ENCODE measurements around the gene GOLGA6L10. TPM values are rescaled to one million over a fixed set of nuclear protein-coding genes. Genes with fewer than 3 reads are reported as not detected.

GOLGA6L10 gene
- total and polyA plus RNA-seq, 9 of the 15 experiments (the other 6 are each of a cell fraction or from before 2014, with no cell fraction given) = 0.32 to 7.1 (median 2.0) TPM

DNA sequence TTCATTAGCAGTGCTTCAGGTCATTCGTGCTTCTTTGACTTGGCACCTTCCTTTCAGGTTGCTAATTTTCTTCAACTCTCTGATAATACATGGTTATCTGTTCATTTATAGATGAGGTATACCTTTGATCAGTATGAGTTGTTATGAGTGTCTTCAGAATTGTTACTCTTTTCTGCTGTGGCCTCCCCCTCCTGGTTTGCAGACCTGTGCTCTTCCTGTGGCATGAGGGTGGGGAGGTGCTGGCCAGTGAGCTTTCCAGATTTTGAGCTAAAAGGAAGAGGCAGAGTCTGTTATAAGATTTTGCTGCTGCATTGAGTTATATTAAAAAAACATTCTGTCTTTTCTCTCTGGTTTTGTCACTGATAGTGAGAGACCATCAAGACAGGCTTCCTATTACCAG is 49.5 kb upstream of the GOLGA6L10 start:
- Histone ChIP-seq H3K9ac (ENCODE audit: insufficient read depth in 1 of 2, low read depth in 2 of 2, low read length in 2 of 2) (no peak overlapping the region; a peak in 1 of 4 replicates), H3K4me2 (ENCODE audit: insufficient read depth, low read length) (no peak overlapping the region), H3K4me3 (no peak overlapping the region), H3K27me3 (ENCODE audit: control insufficient read depth in 2 of 2, insufficient read depth in 2 of 2, low read length in 2 of 2) (no peaks in the 10 kb centered on the region), H3K27ac (ENCODE audit: extremely low read depth, low read depth, low read length) (peak overlapping the region; percentile 3; the same call in 1 of the 3 replicates), H4K20me1 (replicated peaks; ENCODE audit: control insufficient read depth, insufficient read depth, low read length) (no peaks in the 10 kb centered on the region), H3K9me1 (ENCODE audit: control insufficient read depth, insufficient read depth, low read length) (no peaks in the 10 kb centered on the region), H2AFZ (ENCODE audit: low read depth, low read length) (no peak overlapping the region), H3K36me3 (ENCODE audit: control insufficient read depth, insufficient read depth, low read length) (no peaks in the 10 kb centered on the region), H3K79me2 (ENCODE audit: control insufficient read depth, insufficient read depth, low read length) (peaks cover 41% of the 10 kb centered on the region), H3K4me1 (replicated peaks in 1 of 2; ENCODE audit: control insufficient read depth in 2 of 2, insufficient read depth in 2 of 2, low read length in 2 of 2) (peaks cover 0 to 5% of the 10 kb centered on the region in 2 experiments), H3K9me3 (replicated peaks; ENCODE audit: control insufficient read depth, insufficient read depth, low read depth, low read length) (no peaks in the 10 kb centered on the region)
- BruUV-seq (replicated peaks) = no TSS peak
- no peak for DNase-seq (ENCODE audit: extremely low read depth in 1 of 4, low spot score in 3 of 4)
- in situ Hi-C loops (cut with MboI) = loop anchor here (25.0 kb wide), 1 partner anchor 1939 kb away; no protein-coding TSS in a partner anchor
- FAIRE-seq = no peak
- ChIA-PET CTCF (ENCODE audit: low intra/inter-chr PET ratio) (no interaction called here), POLR2A (no interaction called here)
- TF ChIP-seq, protein P1, sequence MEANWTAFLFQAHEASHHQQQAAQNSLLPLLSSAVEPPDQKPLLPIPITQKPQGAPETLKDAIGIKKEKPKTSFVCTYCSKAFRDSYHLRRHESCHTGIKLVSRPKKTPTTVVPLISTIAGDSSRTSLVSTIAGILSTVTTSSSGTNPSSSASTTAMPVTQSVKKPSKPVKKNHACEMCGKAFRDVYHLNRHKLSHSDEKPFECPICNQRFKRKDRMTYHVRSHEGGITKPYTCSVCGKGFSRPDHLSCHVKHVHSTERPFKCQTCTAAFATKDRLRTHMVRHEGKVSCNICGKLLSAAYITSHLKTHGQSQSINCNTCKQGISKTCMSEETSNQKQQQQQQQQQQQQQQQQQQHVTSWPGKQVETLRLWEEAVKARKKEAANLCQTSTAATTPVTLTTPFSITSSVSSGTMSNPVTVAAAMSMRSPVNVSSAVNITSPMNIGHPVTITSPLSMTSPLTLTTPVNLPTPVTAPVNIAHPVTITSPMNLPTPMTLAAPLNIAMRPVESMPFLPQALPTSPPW (CRISPR knock-in tag; IDR thresholded peaks at IDR 0.05) = no peak
- TF ChIP-seq, protein P2, sequence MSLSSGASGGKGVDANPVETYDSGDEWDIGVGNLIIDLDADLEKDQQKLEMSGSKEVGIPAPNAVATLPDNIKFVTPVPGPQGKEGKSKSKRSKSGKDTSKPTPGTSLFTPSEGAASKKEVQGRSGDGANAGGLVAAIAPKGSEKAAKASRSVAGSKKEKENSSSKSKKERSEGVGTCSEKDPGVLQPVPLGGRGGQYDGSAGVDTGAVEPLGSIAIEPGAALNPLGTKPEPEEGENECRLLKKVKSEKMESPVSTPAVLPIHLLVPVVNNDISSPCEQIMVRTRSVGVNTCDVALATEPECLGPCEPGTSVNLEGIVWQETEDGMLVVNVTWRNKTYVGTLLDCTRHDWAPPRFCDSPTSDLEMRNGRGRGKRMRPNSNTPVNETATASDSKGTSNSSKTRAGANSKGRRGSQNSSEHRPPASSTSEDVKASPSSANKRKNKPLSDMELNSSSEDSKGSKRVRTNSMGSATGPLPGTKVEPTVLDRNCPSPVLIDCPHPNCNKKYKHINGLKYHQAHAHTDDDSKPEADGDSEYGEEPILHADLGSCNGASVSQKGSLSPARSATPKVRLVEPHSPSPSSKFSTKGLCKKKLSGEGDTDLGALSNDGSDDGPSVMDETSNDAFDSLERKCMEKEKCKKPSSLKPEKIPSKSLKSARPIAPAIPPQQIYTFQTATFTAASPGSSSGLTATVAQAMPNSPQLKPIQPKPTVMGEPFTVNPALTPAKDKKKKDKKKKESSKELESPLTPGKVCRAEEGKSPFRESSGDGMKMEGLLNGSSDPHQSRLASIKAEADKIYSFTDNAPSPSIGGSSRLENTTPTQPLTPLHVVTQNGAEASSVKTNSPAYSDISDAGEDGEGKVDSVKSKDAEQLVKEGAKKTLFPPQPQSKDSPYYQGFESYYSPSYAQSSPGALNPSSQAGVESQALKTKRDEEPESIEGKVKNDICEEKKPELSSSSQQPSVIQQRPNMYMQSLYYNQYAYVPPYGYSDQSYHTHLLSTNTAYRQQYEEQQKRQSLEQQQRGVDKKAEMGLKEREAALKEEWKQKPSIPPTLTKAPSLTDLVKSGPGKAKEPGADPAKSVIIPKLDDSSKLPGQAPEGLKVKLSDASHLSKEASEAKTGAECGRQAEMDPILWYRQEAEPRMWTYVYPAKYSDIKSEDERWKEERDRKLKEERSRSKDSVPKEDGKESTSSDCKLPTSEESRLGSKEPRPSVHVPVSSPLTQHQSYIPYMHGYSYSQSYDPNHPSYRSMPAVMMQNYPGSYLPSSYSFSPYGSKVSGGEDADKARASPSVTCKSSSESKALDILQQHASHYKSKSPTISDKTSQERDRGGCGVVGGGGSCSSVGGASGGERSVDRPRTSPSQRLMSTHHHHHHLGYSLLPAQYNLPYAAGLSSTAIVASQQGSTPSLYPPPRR (CRISPR knock-in tag; IDR thresholded peaks at IDR 0.05; ENCODE audit: borderline replicate concordance) = no peak
- TF ChIP-seq CHCHD3 (CRISPR knock-in tag; IDR thresholded peaks at IDR 0.05) = no peak
- intact Hi-C loops (cut with micrococcal nuclease) = no loop called here
- no CpG with 5 or more reads among the region's 1 CpG for WGBS (ENCODE audit: insufficient coverage, low coverage, missing lambda C conversion rate)
- ATAC-seq = peak; percentile 59

Data from K562 (cell line).